Panc1 (cell line): ENCODE data around the gene CD80.

Source experiments
- CTCF ChIP-seq: fragments of 450-650 bp; IDR thresholded peaks from 2 replicates; pipeline ENCODE4 v1.5.1; 2017; ENCODE audit warnings: mild to moderate bottlenecking
- POLR2AphosphoS5 ChIP-seq: IDR thresholded peaks from 2 replicates; pipeline ENCODE4 v1.6.1; 2012; ENCODE audit warnings: mild to moderate bottlenecking, low read depth, low read length, moderate library complexity
- REST ChIP-seq, 2 experiments: IDR thresholded peaks; 2 replicates each; pipeline ENCODE4 v1.6.1; 2011 to 2012; ENCODE audit warnings: low read depth in 2 of 2, control low read depth in 1 of 2, low read length in 1 of 2, mild to moderate bottlenecking in 1 of 2, moderate library complexity in 1 of 2; ENCODE audit not compliant: insufficient read depth in 1 of 2
- SIN3A ChIP-seq: IDR thresholded peaks from 2 replicates; pipeline ENCODE4 v1.6.1; 2012; ENCODE audit warnings: low read depth, mild to moderate bottlenecking, low read length, moderate library complexity, borderline replicate concordance; ENCODE audit not compliant: insufficient read depth
- TCF7L2 ChIP-seq: IDR thresholded peaks from 2 replicates; pipeline ENCODE4 v1.6.1; 2011; ENCODE audit warnings: mild to moderate bottlenecking, low read depth, low read length, inconsistent platforms

- no peak for TF ChIP-seq POLR2AphosphoS5
- no peak for TF ChIP-seq CTCF
- TF ChIP-seq REST (IDR thresholded peaks at IDR 0.05; ENCODE audit: insufficient read depth in 1 of 2, low read depth in 2 of 2, low read length in 1 of 2): no peak
- no peak for TF ChIP-seq TCF7L2
- TF ChIP-seq SIN3A: no peak
These were observed 73.9 kb downstream of the CD80 start for GRCh38 chr3:119485563-119485962.
